HCT116 (cell line): Measurements from ENCODE around the gene CACNA1C. TPM values are rescaled to one million over a fixed set of nuclear protein-coding genes. Genes with fewer than 3 reads are reported as not detected.

Experiments used
- ATAC-seq: fragments of 200-7000 bp; cut with Tn5 transposase; 2 replicates; pipeline ENCODE4 v1.9.1; 2020; ENCODE audit warnings: mild to moderate bottlenecking, moderate library complexity
- BruUV-seq: library from RNA; stranded (reverse); fragments of 400-500 nt; replicated peaks from 2 replicates; lab custom pipeline; 2021; lab: Mats Ljungman, UMichigan
- CTCF ChIA-PET: fragments of 300-600 bp; sonication (Branson Sonifier 250); formaldehyde crosslinking; loops from one replicate; lab custom pipeline; 2021; ENCODE audit warnings: antibody characterized with exemption; lab: Charles Lee
- POLR2A ChIA-PET: fragments of 300-600, 350-600 bp; sonication (Branson Sonifier 250); formaldehyde crosslinking; loops from one replicate; lab custom pipeline; 2021; ENCODE audit warnings: antibody characterized with exemption; lab: Charles Lee
- RAD21 ChIA-PET, 2 experiments: fragments of 300-600 bp; sonication (Branson Sonifier 250); formaldehyde crosslinking; loops; one replicate each; lab custom pipeline; 2023; ENCODE audit warnings: low total read pairs in 2 of 2; ENCODE audit not compliant: uncharacterized antibody in 2 of 2, unreplicated experiment in 2 of 2, low non-redundant PET in 1 of 2; lab: Charles Lee
- DNase-seq: peaks from one replicate; pipeline ENCODE4 v3.0.0-alpha.2; 2010; ENCODE audit warnings: low read depth, low spot score
- H2AFZ ChIP-seq: fragments of 200-600 bp; shearing (Covaris generic), sonication (generic); 2 replicates; pipeline ENCODE4 v1.6.1; 2017; ENCODE audit warnings: low read depth, mixed run types, mixed read lengths, antibody characterized with exemption, low read length; ENCODE audit not compliant: poor library complexity, severe bottlenecking
- H3K27ac ChIP-seq: 2 replicates; pipeline ENCODE4 v1.5.1; 2012; ENCODE audit warnings: low read depth, low read length
- H3K27me3 ChIP-seq: fragments of 200-600 bp; sonication (generic); 2 replicates; pipeline ENCODE4 v1.6.1; 2016; ENCODE audit warnings: mixed run types, low read length, mixed read lengths; ENCODE audit not compliant: insufficient read depth
- H3K36me3 ChIP-seq, 2 experiments: fragments of 200-500 bp in 1 of 2; fragments of 200-600 bp in 1 of 2; sonication (Bioruptor generic) in 1 of 2; sonication (generic) in 1 of 2; 2 replicates each; pipeline versions ENCODE4 v1.5.1 to v1.6.1; 2014 to 2016; ENCODE audit warnings: low read length in 2 of 2, inconsistent platforms in 1 of 2, mixed read lengths in 1 of 2, mixed run types in 1 of 2; ENCODE audit not compliant: insufficient read depth in 2 of 2, control insufficient read depth in 1 of 2
- H3K4me1 ChIP-seq, 2 experiments: fragments of 200-600 bp in 1 of 2; sonication (generic) in 1 of 2; 2 replicates each; pipeline versions ENCODE4 v1.5.1 to v1.6.1; 2012 to 2017; ENCODE audit warnings: low read length in 2 of 2, inconsistent platforms in 1 of 2, mild to moderate bottlenecking in 1 of 2, mixed read lengths in 1 of 2, mixed run types in 1 of 2, moderate library complexity in 1 of 2; ENCODE audit not compliant: insufficient read depth in 2 of 2, control insufficient read depth in 1 of 2
- H3K4me2 ChIP-seq: fragments of 200-600 bp; sonication (generic); 2 replicates; pipeline ENCODE4 v1.6.1; 2017; ENCODE audit warnings: mixed run types, low read length, mixed read lengths
- H3K4me3 ChIP-seq, 2 experiments: fragments of 200-600 bp in 1 of 2; sonication (generic) in 1 of 2; replicated peaks in 1 of 2; 2 replicates each; pipeline ENCODE4 v1.5.1; 2011 to 2016; ENCODE audit warnings: low read length in 2 of 2, control low read depth in 1 of 2, low read depth in 1 of 2, mild to moderate bottlenecking in 1 of 2, mixed read lengths in 1 of 2, mixed run types in 1 of 2
- H3K79me2 ChIP-seq: fragments of 200-600 bp; sonication (generic); 2 replicates; pipeline ENCODE4 v1.6.1; 2017; ENCODE audit warnings: mild to moderate bottlenecking, mixed run types, low read length, moderate library complexity, mixed read lengths; ENCODE audit not compliant: insufficient read depth
- H3K9ac ChIP-seq: fragments of 200-600 bp; sonication (generic); 2 replicates; pipeline ENCODE4 v1.6.1; 2016; ENCODE audit warnings: low read length, mixed read lengths
- H3K9me2 ChIP-seq: fragments of 200-600 bp; sonication (generic), shearing (Covaris generic); 2 replicates; pipeline ENCODE4 v1.6.1; 2017; ENCODE audit warnings: mixed run types, mild to moderate bottlenecking, moderate library complexity; ENCODE audit not compliant: insufficient read depth
- H3K9me3 ChIP-seq, 2 experiments: fragments of 200-500 bp in 1 of 2; fragments of 200-600 bp in 1 of 2; sonication (Bioruptor generic) in 1 of 2; sonication (generic) in 1 of 2; 2 replicates each; pipeline ENCODE4 v1.6.1; 2014 to 2017; ENCODE audit warnings: low read length in 2 of 2, mixed read lengths in 2 of 2, inconsistent platforms in 1 of 2, low read depth in 1 of 2, mild to moderate bottlenecking in 1 of 2, mixed run types in 1 of 2, moderate library complexity in 1 of 2; ENCODE audit not compliant: control insufficient read depth in 1 of 2, insufficient read depth in 1 of 2
- H4K20me1 ChIP-seq: fragments of 200-600 bp; sonication (generic), shearing (Covaris generic); 2 replicates; pipeline ENCODE4 v1.6.1; 2017; ENCODE audit warnings: mixed run types, mild to moderate bottlenecking, moderate library complexity; ENCODE audit not compliant: insufficient read depth
- CBX3 ChIP-seq: IDR thresholded peaks from 2 replicates; pipeline ENCODE4 v1.6.1; 2012; ENCODE audit warnings: low read depth
- CEBPB ChIP-seq: IDR thresholded peaks from 2 replicates; pipeline ENCODE4 v1.6.1; 2012; ENCODE audit warnings: low read depth
- EGR1 ChIP-seq: IDR thresholded peaks from 2 replicates; pipeline ENCODE4 v1.6.1; 2012; ENCODE audit warnings: low read depth
- ELF1 ChIP-seq: IDR thresholded peaks from 2 replicates; pipeline ENCODE4 v1.6.1; 2012; ENCODE audit warnings: low read depth, borderline replicate concordance
- EZH2phosphoT487 ChIP-seq: fragments of 200-600 bp; IDR thresholded peaks from 2 replicates; pipeline ENCODE4 v1.6.1; 2018; ENCODE audit warnings: antibody characterized with exemption, borderline replicate concordance
- FOSL1 ChIP-seq: IDR thresholded peaks from 2 replicates; pipeline ENCODE4 v1.6.1; 2012; ENCODE audit warnings: low read depth
- JUND ChIP-seq: IDR thresholded peaks from 2 replicates; pipeline ENCODE4 v1.6.1; 2012
- POLR2AphosphoS5 ChIP-seq: IDR thresholded peaks from 2 replicates; pipeline ENCODE4 v1.6.1; 2011; ENCODE audit warnings: mild to moderate bottlenecking, low read depth, low read length, moderate library complexity
- SP1 ChIP-seq: IDR thresholded peaks from 2 replicates; pipeline ENCODE4 v1.6.1; 2012; ENCODE audit warnings: low read depth
- TCF7L2 ChIP-seq: IDR thresholded peaks from 2 replicates; pipeline ENCODE4 v1.7.0; 2011; ENCODE audit warnings: borderline replicate concordance, inconsistent platforms; ENCODE audit not compliant: insufficient read depth, insufficient read length; ENCODE audit errors: extremely low read depth
- YY1 ChIP-seq: IDR thresholded peaks from 2 replicates; pipeline ENCODE4 v1.6.1; 2011; ENCODE audit warnings: low read length, low read depth, moderate library complexity, mild to moderate bottlenecking; ENCODE audit not compliant: insufficient replicate concordance; ENCODE audit errors: extremely low read depth
- intact Hi-C: fragments of 100-400 bp; cut with micrococcal nuclease; formaldehyde crosslinking; loops from 2 replicates; pipeline ENCODE4 v1.10.0; 2022
- total RNA-seq: library from RNA; stranded (reverse); gene quantifications from one replicate; pipeline ENCODE4 v1.2.1, GENCODE V29; 2021; ENCODE audit not compliant: unreplicated experiment
- TF ChIP-seq, protein P1 (sequence below): IDR thresholded peaks from 2 replicates; pipeline ENCODE4 v1.6.1; 2012
- TF ChIP-seq, protein P2 (sequence below), 3 experiments: fragments of 200-600 bp in 1 of 3; sonication (generic) in 1 of 3; IDR thresholded peaks in 2 of 3; conservative IDR thresholded peaks in 1 of 3; 2 replicates each; pipeline ENCODE4 v1.5.1; 2012 to 2017; ENCODE audit warnings: low read depth in 2 of 3, low read length in 2 of 3, antibody characterized with exemption in 1 of 3, borderline replicate concordance in 1 of 3, control low read depth in 1 of 3, mild to moderate bottlenecking in 1 of 3, mixed read lengths in 1 of 3, mixed run types in 1 of 3, moderate library complexity in 1 of 3; ENCODE audit not compliant: insufficient read depth in 1 of 3
- TF ChIP-seq, protein P3 (sequence below): IDR thresholded peaks from 2 replicates; pipeline ENCODE4 v1.6.1; 2012; ENCODE audit warnings: low read depth

Gene CACNA1C
- total RNA-seq, 1 experiment from 2014 or later, result 0.05 TPM

DNA sequence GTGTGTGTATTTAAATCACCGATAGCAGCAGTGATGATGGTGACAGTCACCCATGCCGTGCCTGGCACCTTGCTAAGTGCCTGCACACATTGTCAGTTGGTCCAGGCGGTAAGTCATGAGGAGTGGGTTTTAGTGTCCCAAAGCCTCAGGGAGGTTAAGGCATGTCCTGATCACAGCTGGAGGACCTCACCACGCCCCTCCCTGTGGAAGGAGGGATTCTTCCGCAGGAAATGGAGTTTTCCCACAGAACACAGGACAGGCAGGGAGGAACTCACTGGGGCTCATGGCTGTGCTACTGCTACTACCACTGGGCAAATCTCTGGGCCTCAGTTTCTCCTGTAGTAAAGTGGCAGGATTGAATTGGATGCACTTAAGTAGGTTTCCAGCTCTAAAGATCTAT lies 142.3 kb downstream of the CACNA1C start:
- no peaks in the 10 kb centered on the region for H3K9me3 ChIP-seq
- POLR2A ChIA-PET, result no interaction called here
- RAD21 ChIA-PET, result no interaction called here
- H3K27ac ChIP-seq, result no peak overlapping the region
- H3K9me2 ChIP-seq, result no peaks in the 10 kb centered on the region
- H3K4me3 ChIP-seq, result no peak overlapping the region
- H2AFZ ChIP-seq, result no peak overlapping the region
- H3K4me2 ChIP-seq, result no peak overlapping the region
- no TSS peak for BruUV-seq
- H4K20me1 ChIP-seq, result no peaks in the 10 kb centered on the region
- TF ChIP-seq YY1 (no peak), CBX3 (no peak), EZH2phosphoT487 (no peak)
- TF ChIP-seq, protein P1, sequence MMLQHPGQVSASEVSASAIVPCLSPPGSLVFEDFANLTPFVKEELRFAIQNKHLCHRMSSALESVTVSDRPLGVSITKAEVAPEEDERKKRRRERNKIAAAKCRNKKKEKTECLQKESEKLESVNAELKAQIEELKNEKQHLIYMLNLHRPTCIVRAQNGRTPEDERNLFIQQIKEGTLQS, result no peak
- ATAC-seq (no peak), DNase-seq (no peak)
- no peaks in the 10 kb centered on the region for H3K27me3 ChIP-seq
- no peak overlapping the region for H3K9ac ChIP-seq
- no peaks in the 10 kb centered on the region for H3K36me3 ChIP-seq
- H3K79me2 ChIP-seq, result no peaks in the 10 kb centered on the region
- intact Hi-C loops, result no loop called here
- CTCF ChIA-PET, result no interaction called here
- peaks cover 12 to 17% of the 10 kb centered on the region in 2 experiments for H3K4me1 ChIP-seq

DNA sequence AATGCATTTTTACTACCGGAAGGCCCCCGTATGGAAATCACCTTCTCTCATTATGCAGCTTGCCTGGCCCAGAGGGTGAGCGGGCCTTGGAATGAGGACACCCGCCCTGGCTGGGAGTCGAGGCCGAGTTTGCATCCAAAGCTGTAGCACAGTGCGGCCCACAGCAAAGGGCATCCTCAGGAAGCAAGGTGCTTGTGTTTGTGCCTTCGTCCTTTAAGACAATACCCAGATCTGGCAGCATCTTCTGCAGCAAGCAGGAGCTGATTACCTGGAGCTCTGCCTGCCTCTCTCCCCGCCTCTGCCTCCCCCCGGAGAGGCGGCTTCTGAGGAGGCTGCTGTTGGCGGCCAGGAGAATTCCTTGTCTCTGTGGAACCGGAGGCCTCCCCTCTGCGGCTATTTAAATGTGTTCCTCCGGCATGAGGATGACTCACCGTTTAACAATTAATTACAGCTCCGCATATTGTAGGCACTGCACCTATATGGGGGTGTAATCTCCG lies 145.3 kb downstream of the CACNA1C start:
- BruUV-seq, result no TSS peak
- CTCF ChIA-PET, result interaction anchor here (0.8 kb wide), 1 partner anchor 86 kb away, joined by 3 read pairs; no protein-coding TSS in a partner anchor

More for the DNA sequence above, 145.3 kb downstream of the CACNA1C start:
- H3K9me2 ChIP-seq, result no peaks in the 10 kb centered on the region
- H3K4me3 ChIP-seq, result peak overlapping the region; percentile 5 to 38; a peak in 3 of 4 replicates
- H2AFZ ChIP-seq, result peak overlapping the region; percentile 77
- ChIA-PET POLR2A (no interaction called here), RAD21 (no interaction called here)
- no peak overlapping the region for H3K9ac ChIP-seq
- H3K4me2 ChIP-seq, result peak overlapping the region; percentile 69
- DNase-seq (peak; percentile 42), ATAC-seq (peak; percentile 93)
- no peaks in the 10 kb centered on the region for H4K20me1 ChIP-seq
- H3K4me1 ChIP-seq, result peaks cover 12 to 17% of the 10 kb centered on the region in 2 experiments
- TF ChIP-seq CEBPB (no peak), CBX3 (no peak), FOSL1 (peak; percentile 47), TCF7L2 (no peak), POLR2AphosphoS5 (no peak), EGR1 (no peak), EZH2phosphoT487 (no peak), JUND (peak; percentile 49), SP1 (no peak), ELF1 (no peak)
- TF ChIP-seq, protein P2, sequence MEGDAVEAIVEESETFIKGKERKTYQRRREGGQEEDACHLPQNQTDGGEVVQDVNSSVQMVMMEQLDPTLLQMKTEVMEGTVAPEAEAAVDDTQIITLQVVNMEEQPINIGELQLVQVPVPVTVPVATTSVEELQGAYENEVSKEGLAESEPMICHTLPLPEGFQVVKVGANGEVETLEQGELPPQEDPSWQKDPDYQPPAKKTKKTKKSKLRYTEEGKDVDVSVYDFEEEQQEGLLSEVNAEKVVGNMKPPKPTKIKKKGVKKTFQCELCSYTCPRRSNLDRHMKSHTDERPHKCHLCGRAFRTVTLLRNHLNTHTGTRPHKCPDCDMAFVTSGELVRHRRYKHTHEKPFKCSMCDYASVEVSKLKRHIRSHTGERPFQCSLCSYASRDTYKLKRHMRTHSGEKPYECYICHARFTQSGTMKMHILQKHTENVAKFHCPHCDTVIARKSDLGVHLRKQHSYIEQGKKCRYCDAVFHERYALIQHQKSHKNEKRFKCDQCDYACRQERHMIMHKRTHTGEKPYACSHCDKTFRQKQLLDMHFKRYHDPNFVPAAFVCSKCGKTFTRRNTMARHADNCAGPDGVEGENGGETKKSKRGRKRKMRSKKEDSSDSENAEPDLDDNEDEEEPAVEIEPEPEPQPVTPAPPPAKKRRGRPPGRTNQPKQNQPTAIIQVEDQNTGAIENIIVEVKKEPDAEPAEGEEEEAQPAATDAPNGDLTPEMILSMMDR (IDR thresholded peaks at IDR 0.05 in 2 of 3, conservative IDR thresholded peaks at IDR 0.05 in 1 of 3; ENCODE audit: borderline replicate concordance in 1 of 3, insufficient read depth in 1 of 3, low read depth in 2 of 3, low read length in 2 of 3), result no peak
- TF ChIP-seq, protein P3, sequence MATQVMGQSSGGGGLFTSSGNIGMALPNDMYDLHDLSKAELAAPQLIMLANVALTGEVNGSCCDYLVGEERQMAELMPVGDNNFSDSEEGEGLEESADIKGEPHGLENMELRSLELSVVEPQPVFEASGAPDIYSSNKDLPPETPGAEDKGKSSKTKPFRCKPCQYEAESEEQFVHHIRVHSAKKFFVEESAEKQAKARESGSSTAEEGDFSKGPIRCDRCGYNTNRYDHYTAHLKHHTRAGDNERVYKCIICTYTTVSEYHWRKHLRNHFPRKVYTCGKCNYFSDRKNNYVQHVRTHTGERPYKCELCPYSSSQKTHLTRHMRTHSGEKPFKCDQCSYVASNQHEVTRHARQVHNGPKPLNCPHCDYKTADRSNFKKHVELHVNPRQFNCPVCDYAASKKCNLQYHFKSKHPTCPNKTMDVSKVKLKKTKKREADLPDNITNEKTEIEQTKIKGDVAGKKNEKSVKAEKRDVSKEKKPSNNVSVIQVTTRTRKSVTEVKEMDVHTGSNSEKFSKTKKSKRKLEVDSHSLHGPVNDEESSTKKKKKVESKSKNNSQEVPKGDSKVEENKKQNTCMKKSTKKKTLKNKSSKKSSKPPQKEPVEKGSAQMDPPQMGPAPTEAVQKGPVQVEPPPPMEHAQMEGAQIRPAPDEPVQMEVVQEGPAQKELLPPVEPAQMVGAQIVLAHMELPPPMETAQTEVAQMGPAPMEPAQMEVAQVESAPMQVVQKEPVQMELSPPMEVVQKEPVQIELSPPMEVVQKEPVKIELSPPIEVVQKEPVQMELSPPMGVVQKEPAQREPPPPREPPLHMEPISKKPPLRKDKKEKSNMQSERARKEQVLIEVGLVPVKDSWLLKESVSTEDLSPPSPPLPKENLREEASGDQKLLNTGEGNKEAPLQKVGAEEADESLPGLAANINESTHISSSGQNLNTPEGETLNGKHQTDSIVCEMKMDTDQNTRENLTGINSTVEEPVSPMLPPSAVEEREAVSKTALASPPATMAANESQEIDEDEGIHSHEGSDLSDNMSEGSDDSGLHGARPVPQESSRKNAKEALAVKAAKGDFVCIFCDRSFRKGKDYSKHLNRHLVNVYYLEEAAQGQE, result no peak
- no peaks in the 10 kb centered on the region for H3K27me3 ChIP-seq
- no peaks in the 10 kb centered on the region for H3K36me3 ChIP-seq
- intact Hi-C loops, result no loop called here
- H3K27ac ChIP-seq, result no peak overlapping the region
- no peaks in the 10 kb centered on the region for H3K9me3 ChIP-seq
- H3K79me2 ChIP-seq, result no peaks in the 10 kb centered on the region
